GM21576 (cell line): ENCODE data around the gene MRPS18A.

Source experiments
- ATAC-seq: cut with Tn5 transposase; IDR thresholded peaks from one replicate; pipeline ENCODE4 v1.9.1; 2021; ENCODE audit warnings: mild to moderate bottlenecking, moderate library complexity; ENCODE audit not compliant: unreplicated experiment

The MRPS18A gene

DNA sequence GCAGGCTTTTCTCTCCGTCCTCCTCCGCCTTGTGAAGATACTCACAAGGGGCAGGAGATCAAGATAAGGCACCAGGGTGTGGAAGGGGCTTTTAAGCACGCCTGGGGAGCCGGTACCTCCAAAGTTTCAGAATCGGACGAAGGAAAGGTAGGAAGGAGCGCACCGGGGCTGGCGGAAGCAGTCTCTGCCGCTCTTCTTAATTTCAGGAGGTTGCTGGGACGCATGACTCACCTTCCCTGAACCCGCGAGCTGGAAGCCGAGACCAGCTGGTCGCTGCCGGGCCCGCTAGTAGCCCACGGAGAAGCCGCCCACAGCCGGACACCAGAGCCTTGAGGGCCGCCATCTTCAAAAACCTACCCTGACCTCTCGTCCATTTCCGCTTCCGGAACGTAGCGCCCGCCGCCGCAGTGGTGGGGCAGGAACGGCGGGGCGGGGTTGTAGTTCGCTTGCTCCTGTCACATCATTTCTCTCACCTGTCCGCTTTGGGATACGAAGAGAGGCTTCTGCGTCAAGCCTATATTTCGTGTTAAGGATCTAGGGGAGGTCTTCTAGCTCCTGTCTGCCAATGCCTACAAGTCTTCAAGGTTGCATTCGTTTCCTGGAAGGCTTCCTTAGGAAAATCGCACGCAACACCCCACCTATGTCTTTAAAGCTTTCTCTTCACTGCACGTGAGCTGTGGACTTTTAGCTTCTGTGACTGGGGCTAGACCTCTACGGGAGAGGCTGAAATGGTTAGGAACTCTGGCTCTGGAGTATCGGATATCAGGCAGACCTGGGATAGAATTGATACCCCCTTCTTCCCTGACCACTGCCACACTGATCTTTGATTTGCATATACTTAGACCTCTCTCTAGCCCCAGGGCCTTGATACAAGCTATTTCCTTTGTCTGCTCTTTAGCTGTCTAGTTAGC, at the start of gene MRPS18A:
TSS of gene MRPS18A (minus strand) at position 355 of the 911 bp plus-strand sequence. CDS start at position 343, 12 bp downstream.
- peak; percentile 88 for ATAC-seq

DNA sequence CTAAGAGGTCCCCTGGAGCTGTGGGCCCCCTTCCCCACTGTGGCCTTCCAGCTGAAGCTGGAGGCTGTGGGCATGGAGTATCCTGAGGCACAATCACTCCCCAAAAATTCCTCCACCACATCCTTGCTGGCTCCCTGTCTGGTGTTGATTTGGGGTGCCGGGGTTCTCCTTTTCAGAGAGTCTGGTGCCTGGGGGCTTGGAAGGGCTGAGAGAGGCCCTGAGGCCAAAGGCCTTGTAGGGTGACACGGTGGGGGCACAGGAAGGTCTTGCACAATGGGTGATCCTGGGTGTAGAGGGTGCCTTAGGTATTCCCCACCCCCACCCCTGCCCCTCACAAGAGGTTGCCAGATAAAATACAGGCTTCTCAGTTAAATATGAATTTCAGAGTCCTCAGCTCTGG, 49.3 kb upstream of the MRPS18A start:
- ATAC-seq = no peak

- ATAC-seq = no peak
Observed at GRCh38 chr6:43736211-43736786, 48.7 kb upstream of the MRPS18A start.

- no peak for ATAC-seq
Observed at GRCh38 chr6:43735642-43736199, 48.1 kb upstream of the MRPS18A start.

DNA sequence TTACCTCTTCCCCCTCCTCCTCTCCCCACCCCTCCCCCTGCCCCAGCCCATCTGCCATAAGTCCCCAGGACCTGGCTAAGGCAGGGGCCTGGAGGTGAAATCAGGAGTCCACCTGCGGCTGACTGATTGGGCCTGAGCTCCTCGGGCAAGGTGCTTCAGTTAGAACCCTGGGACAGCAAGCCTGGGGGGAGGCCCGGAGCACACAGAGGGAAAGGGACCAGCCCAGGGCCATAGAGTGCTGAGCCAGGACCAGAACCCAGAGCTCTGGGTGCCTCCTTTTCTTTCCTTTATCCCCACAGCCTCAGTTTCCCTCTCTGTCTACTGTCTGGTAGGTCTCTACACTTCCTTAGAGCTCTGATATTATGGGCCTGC, 46.7 kb upstream of the MRPS18A start:
- no peak for ATAC-seq

DNA sequence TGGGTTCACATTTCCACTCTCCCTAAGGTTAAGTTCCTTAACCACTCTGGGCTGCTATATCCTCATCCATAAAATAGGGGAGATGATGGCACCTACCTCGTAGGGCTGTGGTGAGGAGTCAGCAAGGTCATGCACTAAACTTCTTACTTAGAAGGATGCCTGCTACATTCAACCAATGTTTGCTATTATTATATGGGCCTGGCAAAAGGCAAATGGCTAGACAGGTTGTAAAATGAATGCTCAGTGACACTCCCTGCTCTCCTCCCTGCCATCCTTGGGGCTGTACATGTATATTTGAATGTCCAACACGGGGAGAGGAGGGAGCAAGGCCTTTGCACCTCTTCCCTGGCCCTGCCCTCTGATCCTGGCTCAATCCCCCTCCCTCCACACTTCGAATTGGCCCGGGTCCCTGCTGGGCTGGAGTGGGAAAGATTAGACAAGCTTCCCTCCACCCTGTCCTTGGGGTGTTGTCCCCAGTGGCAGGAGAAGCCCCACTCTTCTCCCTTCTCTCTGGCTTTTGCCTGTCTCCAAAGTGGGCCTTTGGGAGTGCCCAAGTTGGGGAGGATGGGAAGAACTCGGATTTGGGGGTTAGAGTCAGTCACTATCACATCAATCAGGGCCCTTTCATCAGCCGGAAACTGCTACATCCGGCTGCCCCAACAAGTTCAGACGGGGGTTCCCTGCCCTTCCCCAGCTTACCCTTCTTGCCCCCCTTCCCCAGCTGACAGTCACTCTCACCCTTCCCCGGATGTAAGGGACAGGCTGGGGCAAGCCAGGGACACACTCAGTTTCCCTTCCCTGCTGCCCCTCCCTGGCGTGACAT, 46.1 kb upstream of the MRPS18A start:
- ATAC-seq = peak; percentile 64

DNA sequence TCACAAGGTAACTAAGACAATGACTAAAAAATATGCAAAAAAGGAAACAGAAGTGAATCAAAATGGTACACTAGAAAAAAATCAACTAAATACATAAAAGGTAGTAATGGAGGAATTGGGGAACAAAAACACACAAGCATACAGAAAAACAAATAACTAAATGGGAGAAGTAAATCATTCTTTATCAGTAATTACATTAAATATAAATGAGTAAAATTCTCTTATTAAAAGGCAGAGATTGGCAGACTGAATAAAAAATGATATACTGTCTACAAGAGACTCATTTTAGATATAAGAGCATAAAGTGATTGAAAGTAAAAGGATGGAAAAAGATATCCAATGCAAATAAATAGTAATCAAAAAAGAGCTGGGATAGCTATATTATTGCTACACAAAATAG, 43.0 kb upstream of the MRPS18A start:
- ATAC-seq = no peak

GRCh38 chr6:43729537-43729936, 41.9 kb upstream of the MRPS18A start:
- no peak for ATAC-seq

GRCh38 chr6:43728586-43728985, 41.0 kb upstream of the MRPS18A start:
- ATAC-seq = no peak

- ATAC-seq = no peak
Observed at GRCh38 chr6:43727634-43728033, 40.0 kb upstream of the MRPS18A start.

DNA sequence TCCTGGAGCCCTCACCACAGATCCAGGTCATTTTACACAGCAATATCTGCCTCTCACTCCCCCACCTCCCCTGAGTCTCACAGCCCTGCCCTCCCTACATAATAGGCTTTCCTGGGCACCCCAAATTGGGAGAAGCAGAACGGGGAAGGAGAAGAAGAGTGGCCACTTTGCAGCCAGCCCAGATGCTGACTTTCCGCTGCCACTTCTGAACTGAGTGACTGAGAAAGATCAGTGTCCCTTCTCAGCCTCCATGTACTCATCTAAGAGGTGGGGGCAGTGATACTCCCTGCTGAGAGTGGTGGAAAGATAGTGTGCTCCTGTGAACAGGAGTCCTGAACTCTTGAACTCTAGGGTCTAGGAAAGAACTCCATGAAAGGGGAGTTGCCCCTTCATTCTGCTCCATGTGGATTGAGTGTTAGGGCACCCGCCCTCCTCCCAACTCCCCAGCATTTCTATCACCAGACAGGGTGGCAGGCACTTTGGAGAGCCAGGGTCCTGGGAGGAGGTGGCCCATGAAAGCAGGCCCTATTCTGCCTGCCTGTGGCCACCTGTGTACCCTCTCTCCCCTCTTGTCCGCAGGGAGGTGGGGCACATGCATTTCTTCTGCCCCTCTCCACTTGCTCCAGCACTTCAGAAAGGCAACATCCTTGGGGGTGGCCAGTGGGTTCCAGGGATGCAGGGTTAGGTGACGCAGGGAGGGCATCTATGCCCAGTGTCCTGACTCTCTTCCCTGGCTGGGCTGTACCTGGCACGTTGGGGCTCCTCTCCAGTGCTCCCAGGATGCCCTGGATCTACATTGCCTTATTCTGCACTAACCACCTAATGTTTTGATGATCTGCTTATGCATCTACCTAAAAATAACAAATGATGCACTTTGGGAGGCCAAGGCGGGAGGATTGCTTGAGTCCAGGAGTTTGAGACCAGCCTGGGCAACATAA, 38.3 kb upstream of the MRPS18A start:
- no peak for ATAC-seq

GRCh38 chr6:43724914-43725642, 37.5 kb upstream of the MRPS18A start:
- ATAC-seq = peak; percentile 75

DNA sequence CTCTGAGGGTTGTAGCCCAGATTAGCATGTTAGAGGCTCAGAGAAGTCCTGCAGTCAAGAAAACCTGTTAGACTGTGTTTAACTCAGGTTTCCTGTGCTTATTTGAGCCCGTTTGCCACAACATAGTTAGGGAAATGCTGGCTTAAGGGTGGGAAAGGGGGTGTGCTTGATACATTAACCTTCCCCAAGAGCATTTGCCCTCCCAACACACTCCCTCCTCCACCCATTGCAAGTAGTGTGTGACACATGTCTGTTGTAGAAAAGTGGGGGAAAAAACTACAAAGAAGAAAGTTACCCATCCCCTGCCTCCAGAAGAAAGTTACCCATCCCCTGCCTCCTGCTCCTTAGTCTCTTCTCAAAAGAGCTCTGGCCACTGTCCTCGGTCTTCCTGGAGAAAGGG, 36.8 kb upstream of the MRPS18A start:
- ATAC-seq = no peak

- ATAC-seq = peak; percentile 72
Observed at GRCh38 chr6:43723737-43724295, 36.2 kb upstream of the MRPS18A start.

GRCh38 chr6:43722920-43723545, 35.4 kb upstream of the MRPS18A start:
- no peak for ATAC-seq

GRCh38 chr6:43720999-43721398, 33.4 kb upstream of the MRPS18A start:
- no peak for ATAC-seq

GRCh38 chr6:43719511-43719910, 31.9 kb upstream of the MRPS18A start:
- no peak for ATAC-seq

- no peak for ATAC-seq
Observed at GRCh38 chr6:43718387-43719105, 31.0 kb upstream of the MRPS18A start.
